B cell (primary cell): ENCODE data around the gene RNASET2. TPM values are rescaled to one million over a fixed set of nuclear protein-coding genes. Genes with fewer than 3 reads are reported as not detected.
A peak's percentile ranks its signal among the peaks of the same experiment; 100 is the strongest.

Source experiments
- ATAC-seq: fragments of 200-7000 bp; cut with Tn5 transposase; one replicate; pipeline ENCODE4 v1.10.0; 2021; ENCODE audit warnings: low read depth, mild to moderate bottlenecking, moderate number of reproducible peaks, moderate library complexity
- CTCF ChIA-PET: fragments of 350-600 bp; sonication (Branson Sonifier 250); formaldehyde crosslinking; loops from one replicate; lab custom pipeline; 2021; ENCODE audit warnings: antibody characterized with exemption, inconsistent platforms; lab: Charles Lee
- POLR2A ChIA-PET: fragments of 350-600 bp; sonication (Branson Sonifier 250); formaldehyde crosslinking; loops from one replicate; lab custom pipeline; 2021; ENCODE audit warnings: antibody characterized with exemption; lab: Charles Lee
- DNase-seq: peaks from one replicate; pipeline ENCODE4 v3.0.0; 2013
- H2AFZ ChIP-seq: 2 replicates; pipeline ENCODE4 v1.6.1; 2012; ENCODE audit warnings: mild to moderate bottlenecking, low read depth, low read length; ENCODE audit not compliant: insufficient read depth, poor library complexity, severe bottlenecking
- H3K27ac ChIP-seq, 2 donors: 1 replicate in 1 of 2; 2 replicates in 1 of 2; pipeline ENCODE4 v1.5.1; 2012 to 2013; ENCODE audit warnings: low read length in 2 of 2, mild to moderate bottlenecking in 2 of 2, moderate library complexity in 1 of 2
- H3K27me3 ChIP-seq, 4 experiments: fragments of 200-600 bp in 1 of 4; sonication (generic) in 1 of 4; replicated peaks in 1 of 4; 1 replicate in 2 of 4; 2 replicates in 2 of 4; pipeline versions ENCODE4 v1.6.1 to v1.7.0; 2013 to 2016; ENCODE audit warnings: low read length in 3 of 4, mild to moderate bottlenecking in 2 of 4, mixed read lengths in 1 of 4, moderate library complexity in 1 of 4; ENCODE audit not compliant: insufficient read depth in 4 of 4, control insufficient read depth in 3 of 4; ENCODE audit errors: control extremely low read depth in 1 of 4
- H3K36me3 ChIP-seq, 2 experiments: replicated peaks in 1 of 2; 1 replicate in 1 of 2; 2 replicates in 1 of 2; pipeline versions ENCODE4 v1.6.1 to v1.7.1; 2013; ENCODE audit warnings: low read length in 1 of 2; ENCODE audit not compliant: insufficient read depth in 2 of 2, control insufficient read depth in 1 of 2; ENCODE audit errors: control extremely low read depth in 1 of 2, extremely low read depth in 1 of 2
- H3K4me1 ChIP-seq, 2 donors: fragments of 200-600 bp in 1 of 2; sonication (generic) in 1 of 2; 1 replicate in 1 of 2; 2 replicates in 1 of 2; pipeline versions ENCODE4 v1.5.1 to v1.6.1; 2013 to 2017; ENCODE audit warnings: low read length in 2 of 2; ENCODE audit not compliant: control insufficient read depth in 2 of 2, insufficient read depth in 2 of 2
- H3K4me2 ChIP-seq: replicated peaks from 2 replicates; pipeline ENCODE3; 2012; ENCODE audit warnings: mild to moderate bottlenecking, low read depth, low read length; ENCODE audit not compliant: poor library complexity, severe bottlenecking
- H3K4me3 ChIP-seq, 5 experiments: fragments of 200-600 bp in 1 of 5; sonication (generic) in 1 of 5; 1 replicate in 3 of 5; 2 replicates in 2 of 5; pipeline versions ENCODE4 v1.5.1 to v1.7.0; 2011 to 2016; ENCODE audit warnings: low read length in 4 of 5, mild to moderate bottlenecking in 4 of 5, low read depth in 2 of 5, control low read depth in 1 of 5, moderate library complexity in 1 of 5; ENCODE audit not compliant: insufficient read depth in 1 of 5; ENCODE audit errors: control extremely low read depth in 1 of 5, extremely low read depth in 1 of 5
- H3K79me2 ChIP-seq: fragments of 200-600 bp; sonication (generic); one replicate; pipeline ENCODE4 v1.6.0; 2016; ENCODE audit warnings: low read length; ENCODE audit not compliant: control insufficient read depth, insufficient read depth
- H3K9ac ChIP-seq: fragments of 200-600 bp; sonication (generic); 2 replicates; pipeline ENCODE4 v1.6.1; 2017; ENCODE audit warnings: mild to moderate bottlenecking, low read length, moderate library complexity
- H3K9me3 ChIP-seq, 3 donors: one replicate each; pipeline versions ENCODE4 v1.6.1 to v1.7.1; 2013; ENCODE audit warnings: low read length in 2 of 3; ENCODE audit not compliant: control insufficient read depth in 2 of 3, insufficient read depth in 1 of 3; ENCODE audit errors: control extremely low read depth in 1 of 3
- H4K20me1 ChIP-seq: 2 replicates; pipeline ENCODE4 v1.6.0; 2012; ENCODE audit warnings: mild to moderate bottlenecking, low read length; ENCODE audit not compliant: insufficient read depth, control insufficient read depth, poor library complexity, severe bottlenecking
- H3K27ac Mint-ChIP-seq: one replicate; pipeline ENCODE4 v1.8.0; 2021; ENCODE audit warnings: mixed read lengths
- H3K27me3 Mint-ChIP-seq: one replicate; pipeline ENCODE4 v1.8.0; 2021; ENCODE audit warnings: mixed read lengths
- H3K4me1 Mint-ChIP-seq: one replicate; pipeline ENCODE4 v1.8.0; 2021; ENCODE audit warnings: mixed read lengths
- H3K4me3 Mint-ChIP-seq: one replicate; pipeline ENCODE4 v1.8.0; 2021; ENCODE audit warnings: mixed read lengths
- H3K9me3 Mint-ChIP-seq: one replicate; pipeline ENCODE4 v1.8.0; 2022; ENCODE audit warnings: mixed read lengths; ENCODE audit not compliant: insufficient read depth
- EZH2 ChIP-seq: IDR thresholded peaks from 2 replicates; pipeline ENCODE4 v1.6.1; 2012; ENCODE audit warnings: borderline replicate concordance, low read depth, mild to moderate bottlenecking, moderate library complexity, low read length; ENCODE audit not compliant: insufficient read depth, poor library complexity, severe bottlenecking
- WGBS: methylation state at CpG from one replicate; pipeline ENCODE4 v1.1.5; 2013; ENCODE audit warnings: missing lambda C conversion rate; ENCODE audit not compliant: insufficient coverage; 5-methylcytosine and 5-hydroxymethylcytosine counted together
- intact Hi-C: fragments of 100-400 bp; cut with micrococcal nuclease; formaldehyde crosslinking; loops from one replicate; pipeline ENCODE4 v1.10.0; 2022
- polyA plus RNA-seq: library from polyadenylated mRNA; depleted of rRNA; stranded (reverse); fragments of >200 nt; gene quantifications from 2 replicates; pipeline ENCODE4 v1.2.3, GENCODE V29; 2012
- total RNA-seq, 2 donors: library from RNA; stranded (reverse); fragments of 120-200 nt in 1 of 2; gene quantifications; 1 replicate in 1 of 2; 2 replicates in 1 of 2; pipeline versions ENCODE4 v1.2.3 to v1.2.4, GENCODE V29; 2013 to 2022
- TF ChIP-seq, protein P1 (sequence below): fragments of 200-600 bp; IDR thresholded peaks from one replicate; pipeline ENCODE4 v1.8.0; 2022; ENCODE audit warnings: antibody characterized with exemption, mild to moderate bottlenecking

RNASET2 gene
- total and polyA plus RNA-seq, 2 donors (not counting 1 experiment from before 2014, with no cell fraction given): 293 to 330 TPM

DNA sequence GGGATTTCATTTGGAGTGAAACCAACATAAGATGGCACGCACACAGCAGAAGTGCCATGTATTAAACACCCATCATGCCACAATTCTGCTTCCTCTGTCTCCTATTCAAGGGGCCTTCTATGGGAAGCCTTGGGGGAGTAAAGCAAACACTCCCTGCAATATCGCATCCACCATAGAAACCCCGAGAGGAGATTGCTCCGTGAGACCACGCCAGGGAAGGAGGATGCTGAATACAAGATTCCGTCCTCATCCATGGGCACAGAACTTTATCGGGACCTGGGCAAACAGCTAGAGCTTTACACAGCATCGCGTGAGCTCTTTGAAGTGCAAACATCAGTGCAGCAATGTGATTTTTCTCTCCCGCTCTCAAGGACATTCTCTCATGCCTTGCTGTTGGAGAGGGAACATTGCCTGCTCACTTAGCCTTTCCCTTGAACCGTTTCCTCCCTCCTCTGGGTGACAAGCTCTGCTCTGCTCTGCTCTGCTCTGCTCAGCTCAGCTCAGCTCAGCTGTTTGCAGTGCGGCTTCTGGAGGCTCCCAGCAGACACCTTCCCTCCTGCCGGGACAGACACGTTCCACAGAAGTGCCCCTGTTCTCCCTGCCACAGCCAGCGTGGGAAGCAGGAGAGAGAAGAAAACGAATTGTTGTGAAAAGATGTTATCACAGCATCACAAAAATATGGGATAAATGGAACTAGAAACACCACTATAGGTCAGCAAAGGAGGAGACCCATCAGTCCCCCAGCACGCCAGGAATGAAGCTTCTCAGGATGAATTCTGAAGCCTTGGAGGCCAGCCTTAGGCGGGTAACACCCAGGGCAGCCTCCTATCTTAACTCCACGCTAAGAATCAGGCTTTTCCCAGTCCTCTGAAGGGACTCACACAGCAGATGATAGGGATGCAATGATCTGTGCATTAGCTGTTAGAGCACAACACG is 48.2 kb downstream of the RNASET2 start:
- CTCF ChIA-PET: interaction anchor here (1.6 kb wide), 1 partner anchor 122 kb away, joined by 4 read pairs; no protein-coding TSS in a partner anchor
- no peaks in the 10 kb centered on the region for H3K9me3 Mint-ChIP-seq
- POLR2A ChIA-PET: no interaction called here
- H3K27ac Mint-ChIP-seq: peak overlapping the region; percentile 73
- peak overlapping the region; percentile 71 for H3K4me3 Mint-ChIP-seq
- no peak for DNase-seq
- no peak for ATAC-seq
- Histone ChIP-seq H3K9ac (peak overlapping the region; percentile 53), H3K9me3 (no peaks in the 10 kb centered on the region), H3K36me3 (no peaks in the 10 kb centered on the region), H3K79me2 (peaks cover 11% of the 10 kb centered on the region), H3K27ac (peak overlapping the region in 1 of 2 donors; percentile 58), H3K4me2 (peak overlapping the region; percentile 67), H3K27me3 (no peaks in the 10 kb centered on the region), H3K4me3 (peak overlapping the region in 1 of 5 experiments; percentile 64), H4K20me1 (no peaks in the 10 kb centered on the region), H3K4me1 (peaks cover 28 to 33% of the 10 kb centered on the region in 2 donors), H2AFZ (peak overlapping the region; percentile 75)
- TF ChIP-seq, protein P1, sequence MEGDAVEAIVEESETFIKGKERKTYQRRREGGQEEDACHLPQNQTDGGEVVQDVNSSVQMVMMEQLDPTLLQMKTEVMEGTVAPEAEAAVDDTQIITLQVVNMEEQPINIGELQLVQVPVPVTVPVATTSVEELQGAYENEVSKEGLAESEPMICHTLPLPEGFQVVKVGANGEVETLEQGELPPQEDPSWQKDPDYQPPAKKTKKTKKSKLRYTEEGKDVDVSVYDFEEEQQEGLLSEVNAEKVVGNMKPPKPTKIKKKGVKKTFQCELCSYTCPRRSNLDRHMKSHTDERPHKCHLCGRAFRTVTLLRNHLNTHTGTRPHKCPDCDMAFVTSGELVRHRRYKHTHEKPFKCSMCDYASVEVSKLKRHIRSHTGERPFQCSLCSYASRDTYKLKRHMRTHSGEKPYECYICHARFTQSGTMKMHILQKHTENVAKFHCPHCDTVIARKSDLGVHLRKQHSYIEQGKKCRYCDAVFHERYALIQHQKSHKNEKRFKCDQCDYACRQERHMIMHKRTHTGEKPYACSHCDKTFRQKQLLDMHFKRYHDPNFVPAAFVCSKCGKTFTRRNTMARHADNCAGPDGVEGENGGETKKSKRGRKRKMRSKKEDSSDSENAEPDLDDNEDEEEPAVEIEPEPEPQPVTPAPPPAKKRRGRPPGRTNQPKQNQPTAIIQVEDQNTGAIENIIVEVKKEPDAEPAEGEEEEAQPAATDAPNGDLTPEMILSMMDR: no peak
- no peak for TF ChIP-seq EZH2
- intact Hi-C loops: no loop called here
- 91% methylated on average over 11 of the region's 20 CpGs for WGBS
- peaks cover 59% of the 10 kb centered on the region for H3K4me1 Mint-ChIP-seq
- H3K27me3 Mint-ChIP-seq: no peaks in the 10 kb centered on the region
